Measurements from ENCODE around the gene PDGFA. TPM values are rescaled to one million over a fixed set of nuclear protein-coding genes. Genes with fewer than 3 reads are reported as not detected.

The PDGFA gene
- total and polyA plus RNA-seq, 5 donors = 18.3 to 44.3 (median 33.0) TPM

- no peak overlapping the region for H3K4me3 ChIP-seq (ENCODE audit: low read length)
- H3K27ac ChIP-seq (ENCODE audit: low read length) = no peak overlapping the region
- WGBS = 35% methylated on average over 27 of the region's 27 CpGs
- H3K27me3 ChIP-seq (ENCODE audit: control insufficient read depth, insufficient read depth) = no peaks in the 10 kb centered on the region
- no peaks in the 10 kb centered on the region for H3K4me1 ChIP-seq (ENCODE audit: control insufficient read depth, insufficient read depth, low read length)
- peak; percentile 39 to 76 for ATAC-seq
- intact Hi-C loops (cut with DNase I) = no loop called here
- H3K9me3 ChIP-seq (ENCODE audit: control insufficient read depth, low read length) = no peaks in the 10 kb centered on the region
- peak; percentile 69 to 73 (median 70) for DNase-seq
Observed at GRCh38 chr7:542713-543500, 23.3 kb upstream of the PDGFA start.

GRCh38 chr7:542131-542712, 22.6 kb upstream of the PDGFA start:
- no peaks in the 10 kb centered on the region for H3K4me1 ChIP-seq (ENCODE audit: control insufficient read depth, insufficient read depth, low read length)
- DNase-seq = peak in 2 of 3 donors; percentile 6 to 10
- no peak overlapping the region for H3K27ac ChIP-seq (ENCODE audit: low read length)
- WGBS = 82% methylated on average over 28 of the region's 28 CpGs
- H3K9me3 ChIP-seq (ENCODE audit: control insufficient read depth, low read length) = no peaks in the 10 kb centered on the region
- ATAC-seq = no peak
- H3K27me3 ChIP-seq (ENCODE audit: control insufficient read depth, insufficient read depth) = no peaks in the 10 kb centered on the region
- no peak overlapping the region for H3K4me3 ChIP-seq (ENCODE audit: low read length)
- intact Hi-C loops (cut with DNase I) = no loop called here

- 93% methylated on average over 17 of the region's 17 CpGs for WGBS
- Histone ChIP-seq H3K27me3 (ENCODE audit: control insufficient read depth, insufficient read depth) (no peaks in the 10 kb centered on the region), H3K4me3 (ENCODE audit: low read length) (no peak overlapping the region), H3K9me3 (ENCODE audit: control insufficient read depth, low read length) (no peaks in the 10 kb centered on the region), H3K27ac (ENCODE audit: low read length) (no peak overlapping the region), H3K4me1 (ENCODE audit: control insufficient read depth, insufficient read depth, low read length) (no peaks in the 10 kb centered on the region)
- intact Hi-C loops (cut with DNase I) = no loop called here
- DNase-seq = peak in 2 of 3 donors; percentile 27 to 38
- ATAC-seq = no peak
Observed at GRCh38 chr7:541661-542060, 22.0 kb upstream of the PDGFA start.

GRCh38 chr7:540997-541396, 21.4 kb upstream of the PDGFA start:
- WGBS = 95% methylated on average over 12 of the region's 12 CpGs
- peak in 1 of 3 donors; percentile 18 for DNase-seq

GRCh38 chr7:540579-540978, 20.9 kb upstream of the PDGFA start:
- H3K4me1 ChIP-seq (ENCODE audit: control insufficient read depth, insufficient read depth, low read length) = no peaks in the 10 kb centered on the region
- DNase-seq (peak in 1 of 3 donors; percentile 10), ATAC-seq (no peak)
- 98% methylated on average over 14 of the region's 14 CpGs for WGBS
- intact Hi-C loops (cut with DNase I) = no loop called here
- H3K27me3 ChIP-seq (ENCODE audit: control insufficient read depth, insufficient read depth) = no peaks in the 10 kb centered on the region
- no peak overlapping the region for H3K27ac ChIP-seq (ENCODE audit: low read length)
- H3K9me3 ChIP-seq (ENCODE audit: control insufficient read depth, low read length) = no peaks in the 10 kb centered on the region
- no peak overlapping the region for H3K4me3 ChIP-seq (ENCODE audit: low read length)

More at GRCh38 chr7:540997-541396, 21.4 kb upstream of the PDGFA start:
- Histone ChIP-seq H3K4me3 (ENCODE audit: low read length) (no peak overlapping the region), H3K27ac (ENCODE audit: low read length) (no peak overlapping the region), H3K9me3 (ENCODE audit: control insufficient read depth, low read length) (no peaks in the 10 kb centered on the region), H3K4me1 (ENCODE audit: control insufficient read depth, insufficient read depth, low read length) (no peaks in the 10 kb centered on the region), H3K27me3 (ENCODE audit: control insufficient read depth, insufficient read depth) (no peaks in the 10 kb centered on the region)
- intact Hi-C loops (cut with DNase I) = no loop called here
- ATAC-seq = no peak

GRCh38 chr7:539731-540411, 20.2 kb upstream of the PDGFA start:
- no peak overlapping the region for H3K4me3 ChIP-seq (ENCODE audit: low read length)
- intact Hi-C loops (cut with DNase I) = no loop called here
- no peak overlapping the region for H3K27ac ChIP-seq (ENCODE audit: low read length)
- H3K9me3 ChIP-seq (ENCODE audit: control insufficient read depth, low read length) = no peaks in the 10 kb centered on the region
- ATAC-seq (peak in 1 of 2 donors; percentile 10), DNase-seq (peak in 1 of 3 donors; percentile 26)
- no peaks in the 10 kb centered on the region for H3K27me3 ChIP-seq (ENCODE audit: control insufficient read depth, insufficient read depth)
- 61% methylated on average over 17 of the region's 17 CpGs for WGBS
- H3K4me1 ChIP-seq (ENCODE audit: control insufficient read depth, insufficient read depth, low read length) = no peaks in the 10 kb centered on the region

GRCh38 chr7:538764-539685, 19.4 kb upstream of the PDGFA start:
- WGBS = 78% methylated on average over 37 of the region's 37 CpGs
- H3K27ac ChIP-seq (ENCODE audit: low read length) = no peak overlapping the region
- H3K4me1 ChIP-seq (ENCODE audit: control insufficient read depth, insufficient read depth, low read length) = no peaks in the 10 kb centered on the region
- H3K27me3 ChIP-seq (ENCODE audit: control insufficient read depth, insufficient read depth) = no peaks in the 10 kb centered on the region
- DNase-seq = peak in 2 of 3 donors; percentile 55 to 61
- no peak overlapping the region for H3K4me3 ChIP-seq (ENCODE audit: low read length)
- H3K9me3 ChIP-seq (ENCODE audit: control insufficient read depth, low read length) = no peaks in the 10 kb centered on the region
- no peak for ATAC-seq
- intact Hi-C loops (cut with DNase I) = no loop called here

- H3K27ac ChIP-seq (ENCODE audit: low read length) = no peak overlapping the region
- H3K27me3 ChIP-seq (ENCODE audit: control insufficient read depth, insufficient read depth) = no peaks in the 10 kb centered on the region
- no peaks in the 10 kb centered on the region for H3K9me3 ChIP-seq (ENCODE audit: control insufficient read depth, low read length)
- no peak overlapping the region for H3K4me3 ChIP-seq (ENCODE audit: low read length)
- DNase-seq (peak; percentile 75 to 84 (median 84)), ATAC-seq (peak; percentile 75 to 93)
- 35% methylated on average over 21 of the region's 21 CpGs for WGBS
- intact Hi-C loops (cut with DNase I) = no loop called here
- no peaks in the 10 kb centered on the region for H3K4me1 ChIP-seq (ENCODE audit: control insufficient read depth, insufficient read depth, low read length)
Observed at GRCh38 chr7:537911-538634, 18.4 kb upstream of the PDGFA start.

- ATAC-seq (no peak), DNase-seq (peak in 1 of 3 donors; percentile 34)
- Histone ChIP-seq H3K4me3 (ENCODE audit: low read length) (no peak overlapping the region), H3K27ac (ENCODE audit: low read length) (no peak overlapping the region), H3K9me3 (ENCODE audit: control insufficient read depth, low read length) (no peaks in the 10 kb centered on the region), H3K27me3 (ENCODE audit: control insufficient read depth, insufficient read depth) (no peaks in the 10 kb centered on the region), H3K4me1 (ENCODE audit: control insufficient read depth, insufficient read depth, low read length) (no peaks in the 10 kb centered on the region)
- 81% methylated on average over 12 of the region's 12 CpGs for WGBS
- intact Hi-C loops (cut with DNase I) = no loop called here
Observed at GRCh38 chr7:536231-536630, 16.6 kb upstream of the PDGFA start.

GRCh38 chr7:534959-535358, 15.3 kb upstream of the PDGFA start:
- 85% methylated on average over 10 of the region's 10 CpGs for WGBS
- intact Hi-C loops (cut with DNase I) = no loop called here
- DNase-seq = peak in 1 of 3 donors; percentile 28

More at GRCh38 chr7:534959-535358, 15.3 kb upstream of the PDGFA start:
- no peaks in the 10 kb centered on the region for H3K27me3 ChIP-seq (ENCODE audit: control insufficient read depth, insufficient read depth)
- no peaks in the 10 kb centered on the region for H3K4me1 ChIP-seq (ENCODE audit: control insufficient read depth, insufficient read depth, low read length)
- H3K9me3 ChIP-seq (ENCODE audit: control insufficient read depth, low read length) = no peaks in the 10 kb centered on the region
- H3K27ac ChIP-seq (ENCODE audit: low read length) = no peak overlapping the region
- no peak for ATAC-seq
- no peak overlapping the region for H3K4me3 ChIP-seq (ENCODE audit: low read length)

All from right cardiac atrium (tissue), 5 donors.